ENCODE measurements around the gene COL25A1.
"Not testable (repeated sequence)": the region's sequence is repeated elsewhere in the genome, so short reads cannot be mapped to it uniquely, and the experiment has no call there.

COL25A1 gene

GRCh38 chr4:108893468-108893867, 409.0 kb downstream of the COL25A1 start:
- DNase-seq, result no peak

GRCh38 chr4:108891896-108892590, 410.4 kb downstream of the COL25A1 start:
- no peak for DNase-seq

GRCh38 chr4:108890484-108890881, 412.0 kb downstream of the COL25A1 start:
- no peak for DNase-seq

GRCh38 chr4:108889696-108890483, 412.6 kb downstream of the COL25A1 start:
- no peak for DNase-seq

GRCh38 chr4:108888769-108889168, 413.7 kb downstream of the COL25A1 start:
- DNase-seq, result no peak

GRCh38 chr4:108887034-108887433, 415.4 kb downstream of the COL25A1 start:
- DNase-seq, result no peak

- no peak for DNase-seq
These were observed 417.2 kb downstream of the COL25A1 start for GRCh38 chr4:108885211-108885610.

- no peak for DNase-seq
These were observed 417.9 kb downstream of the COL25A1 start for GRCh38 chr4:108884596-108884995.

GRCh38 chr4:108881986-108882385, 420.5 kb downstream of the COL25A1 start:
- DNase-seq, result no peak

- no peak for DNase-seq
These were observed 421.3 kb downstream of the COL25A1 start for GRCh38 chr4:108881190-108881589.

- DNase-seq, result no peak
These were observed 423.7 kb downstream of the COL25A1 start for GRCh38 chr4:108878806-108879205.

- no peak for DNase-seq
These were observed 424.6 kb downstream of the COL25A1 start for GRCh38 chr4:108877821-108878220.

GRCh38 chr4:108874806-108875205, 427.7 kb downstream of the COL25A1 start:
- no peak for DNase-seq

GRCh38 chr4:108869970-108870369, 432.5 kb downstream of the COL25A1 start:
- not testable (repeated sequence) for DNase-seq

- DNase-seq, result no peak
These were observed 433.7 kb downstream of the COL25A1 start for GRCh38 chr4:108868606-108869227.

- no peak for DNase-seq
These were observed 435.0 kb downstream of the COL25A1 start for GRCh38 chr4:108867476-108867875.

- no peak for DNase-seq
These were observed 441.1 kb downstream of the COL25A1 start for GRCh38 chr4:108861334-108861733.

- no peak for DNase-seq
These were observed 447.7 kb downstream of the COL25A1 start for GRCh38 chr4:108854786-108855185.

- no peak for DNase-seq
These were observed 449.8 kb downstream of the COL25A1 start for GRCh38 chr4:108852691-108853090.

- no peak for DNase-seq
These were observed 451.1 kb downstream of the COL25A1 start for GRCh38 chr4:108851366-108851765.

- no peak for DNase-seq
These were observed 452.2 kb downstream of the COL25A1 start for GRCh38 chr4:108850219-108850649.

GRCh38 chr4:108849611-108850168, 452.8 kb downstream of the COL25A1 start:
- DNase-seq, result peak; percentile 23

- DNase-seq, result no peak
These were observed 455.9 kb downstream of the COL25A1 start for GRCh38 chr4:108846568-108846967.
